Measurements from ENCODE around the gene CAMSAP1.
A peak's percentile ranks its signal among the peaks of the same experiment; 100 is the strongest.

CAMSAP1 gene

DNA sequence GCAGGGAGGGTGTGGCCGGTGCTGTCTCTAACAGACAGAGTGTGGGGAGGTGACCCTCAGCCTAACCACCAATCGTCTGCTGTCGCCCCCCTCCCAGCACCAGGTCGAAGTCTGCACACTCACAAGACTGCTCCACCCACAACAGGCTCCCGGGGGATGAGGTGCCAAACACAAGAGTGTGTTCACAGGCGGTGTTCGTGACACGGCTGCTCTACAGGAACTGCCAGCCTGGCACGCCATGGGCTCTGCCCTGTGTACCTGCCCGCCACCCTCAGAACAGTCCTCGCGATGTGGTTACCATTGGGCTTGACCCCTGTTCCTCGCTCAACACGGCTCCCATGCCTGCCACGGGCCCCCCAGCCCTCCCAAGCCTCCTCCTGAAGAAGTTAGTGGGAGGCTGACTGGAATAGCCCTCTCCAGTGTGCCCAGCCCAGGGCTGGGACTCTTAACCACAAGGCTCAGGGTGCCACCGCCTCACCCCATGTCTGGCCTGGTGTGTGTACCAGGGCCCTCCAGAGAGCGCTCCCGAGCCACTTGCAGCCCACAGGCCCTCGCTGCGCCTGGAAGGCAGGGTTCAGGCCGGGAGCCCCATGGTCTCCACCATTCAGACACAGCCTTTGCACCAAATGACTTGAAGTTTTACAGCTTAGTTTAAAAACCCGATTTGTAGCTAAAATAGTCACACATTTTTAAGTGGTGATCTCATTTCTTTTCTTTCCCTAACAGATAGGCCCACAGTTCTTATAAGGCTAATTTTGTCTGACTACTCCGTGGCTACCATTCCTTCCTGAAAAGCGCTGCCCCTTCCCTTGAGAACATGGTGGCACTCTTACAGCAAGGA is 102.5 kb downstream of the CAMSAP1 start:
- Histone ChIP-seq H3K4me2 (ENCODE audit: low read length, poor library complexity, severe bottlenecking) (no peak overlapping the region), H2BK120ac (ENCODE audit: low read depth, low read length) (no peak overlapping the region), H2BK12ac (ENCODE audit: low read length in 2 of 2) (peak overlapping the region in 1 of 2 experiments; percentile 37), H3K18ac (ENCODE audit: low read depth in 1 of 2, low read length in 2 of 2) (no peak overlapping the region), H3K27ac (ENCODE audit: low read length, poor library complexity, severe bottlenecking) (no peak overlapping the region), H2AFZ (ENCODE audit: low read depth, low read length) (no peak overlapping the region), H2BK5ac (ENCODE audit: low read depth, low read length, poor library complexity, severe bottlenecking) (no peak overlapping the region), H3K36me3 (ENCODE audit: control insufficient read depth in 1 of 2, insufficient read depth in 2 of 2, low read depth in 1 of 2, low read length in 2 of 2) (peaks cover 3 to 15% of the 10 kb centered on the region in 2 experiments), H3K23ac (ENCODE audit: low read length in 2 of 2) (no peak overlapping the region), H3K4me1 (ENCODE audit: control insufficient read depth, insufficient read depth, low read depth, low read length) (peaks cover 17% of the 10 kb centered on the region), H3K79me1 (replicated peaks; ENCODE audit: low read length, poor library complexity, severe bottlenecking) (peaks cover 4% of the 10 kb centered on the region), H2BK15ac (ENCODE audit: low read depth, poor library complexity, severe bottlenecking) (no peak overlapping the region), H4K91ac (ENCODE audit: low read length) (peak overlapping the region; percentile 43), H3K27me3 (ENCODE audit: control insufficient read depth in 1 of 2, insufficient read depth in 1 of 2, low read length in 2 of 2) (peaks cover 0 to 15% of the 10 kb centered on the region in 2 experiments), H3K4me3 (ENCODE audit: insufficient read depth in 1 of 2, low read depth in 1 of 2, low read length in 2 of 2) (no peak overlapping the region), H3K4ac (ENCODE audit: low read depth in 1 of 2, low read length in 2 of 2) (no peak overlapping the region), H3K9ac (ENCODE audit: low read length) (no peak overlapping the region), H4K8ac (ENCODE audit: low read length) (no peak overlapping the region), H3K9me3 (ENCODE audit: control insufficient read depth, low read length) (no peaks in the 10 kb centered on the region), H3K14ac (ENCODE audit: low read length in 2 of 2) (no peak overlapping the region), H2AK5ac (ENCODE audit: low read length, severe bottlenecking) (no peak overlapping the region)
- 89% methylated on average over 24 of the region's 24 CpGs for WGBS
- peak; percentile 3 for DNase-seq

DNA sequence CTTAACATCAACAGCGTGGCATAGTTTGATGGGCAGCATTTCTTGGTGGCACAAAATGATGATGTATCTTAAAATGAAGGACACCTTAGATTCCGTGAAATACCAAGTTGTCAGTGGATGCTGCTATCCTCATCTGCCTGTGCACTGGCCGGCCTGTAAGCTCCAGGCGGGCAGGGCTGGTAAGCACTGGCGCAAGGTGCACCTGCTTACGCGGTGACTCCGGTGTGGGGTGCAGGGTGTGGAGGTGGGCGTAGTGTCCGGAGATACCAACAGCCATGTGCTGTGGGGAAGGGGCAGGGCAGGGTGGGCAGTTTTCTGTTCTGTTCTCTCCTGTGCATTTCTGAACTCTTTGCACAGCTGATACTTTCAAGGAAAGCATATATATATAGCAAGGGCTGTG is 103.9 kb downstream of the CAMSAP1 start:
- Histone ChIP-seq H3K4ac (ENCODE audit: low read depth in 1 of 2, low read length in 2 of 2) (no peak overlapping the region), H3K79me1 (replicated peaks; ENCODE audit: low read length, poor library complexity, severe bottlenecking) (peaks cover 4% of the 10 kb centered on the region), H4K91ac (ENCODE audit: low read length) (no peak overlapping the region), H3K18ac (ENCODE audit: low read depth in 1 of 2, low read length in 2 of 2) (no peak overlapping the region), H3K36me3 (ENCODE audit: control insufficient read depth in 1 of 2, insufficient read depth in 2 of 2, low read depth in 1 of 2, low read length in 2 of 2) (peaks cover 0 to 13% of the 10 kb centered on the region in 2 experiments), H2BK5ac (ENCODE audit: low read depth, low read length, poor library complexity, severe bottlenecking) (no peak overlapping the region), H2BK15ac (ENCODE audit: low read depth, poor library complexity, severe bottlenecking) (no peak overlapping the region), H3K14ac (ENCODE audit: low read length in 2 of 2) (peak overlapping the region in 1 of 2 experiments; percentile 30), H2BK12ac (ENCODE audit: low read length in 2 of 2) (no peak overlapping the region), H3K9ac (ENCODE audit: low read length) (no peak overlapping the region), H3K9me3 (ENCODE audit: control insufficient read depth, low read length) (no peaks in the 10 kb centered on the region), H4K8ac (ENCODE audit: low read length) (no peak overlapping the region), H3K23ac (ENCODE audit: low read length in 2 of 2) (no peak overlapping the region), H2AK5ac (ENCODE audit: low read length, severe bottlenecking) (no peak overlapping the region), H3K4me1 (ENCODE audit: control insufficient read depth, insufficient read depth, low read depth, low read length) (peaks cover 17% of the 10 kb centered on the region), H3K27me3 (ENCODE audit: control insufficient read depth in 1 of 2, insufficient read depth in 1 of 2, low read length in 2 of 2) (peaks cover 0 to 18% of the 10 kb centered on the region in 2 experiments), H2BK120ac (ENCODE audit: low read depth, low read length) (no peak overlapping the region), H3K4me3 (ENCODE audit: insufficient read depth in 1 of 2, low read depth in 1 of 2, low read length in 2 of 2) (no peak overlapping the region), H3K27ac (ENCODE audit: low read length, poor library complexity, severe bottlenecking) (no peak overlapping the region), H3K4me2 (ENCODE audit: low read length, poor library complexity, severe bottlenecking) (no peak overlapping the region), H2AFZ (ENCODE audit: low read depth, low read length) (no peak overlapping the region)
- no peak for DNase-seq
- 85% methylated on average over 8 of the region's 10 CpGs for WGBS

DNA sequence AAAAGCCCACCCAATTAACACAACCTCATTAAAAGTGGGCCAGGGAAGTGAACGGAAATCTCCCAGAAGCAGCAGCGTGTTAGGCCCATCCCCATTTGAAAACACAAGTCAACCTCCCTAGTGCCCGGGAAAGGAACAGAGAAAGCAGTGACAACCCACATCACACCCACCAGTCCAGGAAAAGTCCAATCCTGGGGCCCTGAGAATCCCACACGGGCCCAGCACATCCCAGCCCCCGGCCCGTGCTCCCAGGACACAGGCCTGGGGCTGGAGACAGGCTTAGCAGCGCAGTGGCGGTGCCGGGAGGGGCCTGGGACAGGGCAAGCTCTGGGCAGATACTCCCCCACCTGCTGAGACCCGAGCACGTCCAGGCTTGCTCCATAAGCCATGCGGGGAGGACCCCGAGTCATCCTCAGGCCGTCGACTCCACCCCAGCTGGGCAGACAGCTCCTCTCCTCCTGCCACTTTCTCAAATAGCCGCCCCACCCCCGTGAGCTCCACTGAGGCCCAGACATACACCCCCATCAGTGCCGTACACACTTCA is 104.4 kb downstream of the CAMSAP1 start:
- Histone ChIP-seq H2AK5ac (ENCODE audit: low read length, severe bottlenecking) (no peak overlapping the region), H2AFZ (ENCODE audit: low read depth, low read length) (no peak overlapping the region), H2BK12ac (ENCODE audit: low read length in 2 of 2) (no peak overlapping the region), H2BK120ac (ENCODE audit: low read depth, low read length) (no peak overlapping the region), H3K4me3 (ENCODE audit: insufficient read depth in 1 of 2, low read depth in 1 of 2, low read length in 2 of 2) (no peak overlapping the region), H3K4ac (ENCODE audit: low read depth in 1 of 2, low read length in 2 of 2) (no peak overlapping the region), H3K4me2 (ENCODE audit: low read length, poor library complexity, severe bottlenecking) (no peak overlapping the region), H3K79me1 (replicated peaks; ENCODE audit: low read length, poor library complexity, severe bottlenecking) (peaks cover 4% of the 10 kb centered on the region), H4K8ac (ENCODE audit: low read length) (peak overlapping the region; percentile 13), H2BK15ac (ENCODE audit: low read depth, poor library complexity, severe bottlenecking) (no peak overlapping the region), H2BK5ac (ENCODE audit: low read depth, low read length, poor library complexity, severe bottlenecking) (no peak overlapping the region), H3K18ac (ENCODE audit: low read depth in 1 of 2, low read length in 2 of 2) (no peak overlapping the region), H3K14ac (ENCODE audit: low read length in 2 of 2) (no peak overlapping the region), H3K36me3 (ENCODE audit: control insufficient read depth in 1 of 2, insufficient read depth in 2 of 2, low read depth in 1 of 2, low read length in 2 of 2) (peaks cover 0 to 13% of the 10 kb centered on the region in 2 experiments), H3K4me1 (ENCODE audit: control insufficient read depth, insufficient read depth, low read depth, low read length) (peaks cover 17% of the 10 kb centered on the region), H3K9ac (ENCODE audit: low read length) (no peak overlapping the region), H3K27me3 (ENCODE audit: control insufficient read depth in 1 of 2, insufficient read depth in 1 of 2, low read length in 2 of 2) (peaks cover 0 to 22% of the 10 kb centered on the region in 2 experiments), H3K27ac (ENCODE audit: low read length, poor library complexity, severe bottlenecking) (no peak overlapping the region), H4K91ac (ENCODE audit: low read length) (no peak overlapping the region), H3K23ac (ENCODE audit: low read length in 2 of 2) (no peak overlapping the region), H3K9me3 (ENCODE audit: control insufficient read depth, low read length) (no peaks in the 10 kb centered on the region)
- no peak for DNase-seq
- 81% methylated on average over 15 of the region's 18 CpGs for WGBS

DNA sequence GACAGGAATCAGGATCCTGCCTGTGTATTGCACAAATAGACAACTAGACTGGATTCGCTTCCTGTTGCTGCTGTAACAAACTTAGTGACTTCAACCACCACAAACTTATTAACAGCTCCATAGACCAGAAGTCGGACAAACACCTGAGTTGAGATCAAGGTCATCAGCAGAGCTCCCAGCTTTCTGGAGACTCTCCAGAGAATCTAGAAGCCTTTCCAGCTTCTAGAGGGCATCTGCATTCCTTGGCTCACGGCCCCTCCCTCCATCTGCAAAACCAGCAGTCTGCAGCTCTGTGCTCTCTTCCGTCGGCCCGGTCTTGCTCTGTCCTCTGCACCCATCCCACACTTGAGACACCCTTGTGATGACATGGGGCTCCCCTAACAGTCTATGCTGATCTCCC is 106.3 kb downstream of the CAMSAP1 start:
- Histone ChIP-seq H3K14ac (ENCODE audit: low read length in 2 of 2) (no peak overlapping the region), H2BK12ac (ENCODE audit: low read length in 2 of 2) (peak overlapping the region in 1 of 2 experiments; percentile 4), H3K4me3 (ENCODE audit: insufficient read depth in 1 of 2, low read depth in 1 of 2, low read length in 2 of 2) (no peak overlapping the region), H2AFZ (ENCODE audit: low read depth, low read length) (no peak overlapping the region), H3K4me2 (ENCODE audit: low read length, poor library complexity, severe bottlenecking) (no peak overlapping the region), H2BK5ac (ENCODE audit: low read depth, low read length, poor library complexity, severe bottlenecking) (no peak overlapping the region), H3K9ac (ENCODE audit: low read length) (no peak overlapping the region), H3K27ac (ENCODE audit: low read length, poor library complexity, severe bottlenecking) (no peak overlapping the region), H2BK15ac (ENCODE audit: low read depth, poor library complexity, severe bottlenecking) (no peak overlapping the region), H3K36me3 (ENCODE audit: control insufficient read depth in 1 of 2, insufficient read depth in 2 of 2, low read depth in 1 of 2, low read length in 2 of 2) (peaks cover 0 to 6% of the 10 kb centered on the region in 2 experiments), H3K4ac (ENCODE audit: low read depth in 1 of 2, low read length in 2 of 2) (no peak overlapping the region), H3K79me1 (replicated peaks; ENCODE audit: low read length, poor library complexity, severe bottlenecking) (peaks cover 4% of the 10 kb centered on the region), H4K8ac (ENCODE audit: low read length) (no peak overlapping the region), H3K18ac (ENCODE audit: low read depth in 1 of 2, low read length in 2 of 2) (no peak overlapping the region), H4K91ac (ENCODE audit: low read length) (no peak overlapping the region), H2AK5ac (ENCODE audit: low read length, severe bottlenecking) (no peak overlapping the region), H2BK120ac (ENCODE audit: low read depth, low read length) (no peak overlapping the region), H3K23ac (ENCODE audit: low read length in 2 of 2) (no peak overlapping the region), H3K4me1 (ENCODE audit: control insufficient read depth, insufficient read depth, low read depth, low read length) (peaks cover 19% of the 10 kb centered on the region), H3K27me3 (ENCODE audit: control insufficient read depth in 1 of 2, insufficient read depth in 1 of 2, low read length in 2 of 2) (peaks cover 0 to 38% of the 10 kb centered on the region in 2 experiments), H3K9me3 (ENCODE audit: control insufficient read depth, low read length) (no peaks in the 10 kb centered on the region)
- 94% methylated on average over 6 of the region's 6 CpGs for WGBS
- no peak for DNase-seq
